ENCODE data around the gene CFAP300.

Gene CFAP300

DNA sequence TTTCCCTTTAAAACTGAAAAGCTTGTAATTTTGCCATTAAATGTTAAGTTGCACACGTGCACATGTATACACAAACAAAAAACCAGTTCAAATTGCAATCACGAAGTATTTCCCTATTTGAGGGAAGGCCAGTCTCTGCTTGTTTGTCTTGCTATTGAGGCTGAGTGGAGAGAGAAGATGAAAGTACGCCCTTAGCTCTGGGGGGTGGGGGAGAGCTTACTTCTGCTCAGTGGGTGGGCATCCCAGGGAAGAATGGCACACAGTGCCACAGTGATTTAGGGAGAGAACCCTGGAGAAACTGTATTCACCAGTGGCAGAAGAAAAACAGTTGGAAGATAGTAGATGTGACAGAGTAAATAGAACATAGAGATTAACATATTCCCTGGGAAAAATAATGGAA, 71.7 kb downstream of the CFAP300 start:
- no peak for DNase-seq
- TF ChIP-seq CTCF (IDR thresholded peaks at IDR 0.05; ENCODE audit: low read depth, low read length), result no peak
- H3K27ac ChIP-seq, result no peak overlapping the region

GRCh38 chr11:102119997-102120396, 72.8 kb downstream of the CFAP300 start:
- H3K27ac ChIP-seq, result no peak overlapping the region
- no peak for TF ChIP-seq CTCF (IDR thresholded peaks at IDR 0.05; ENCODE audit: low read depth, low read length)
- H3K9me3 ChIP-seq (ENCODE audit: severe bottlenecking), result no peaks in the 10 kb centered on the region
- no peaks in the 10 kb centered on the region for H3K36me3 ChIP-seq
- DNase-seq, result no peak
- no peak overlapping the region for H3K4me3 ChIP-seq (ENCODE audit: low read depth, low read length)
- H3K27me3 ChIP-seq (ENCODE audit: insufficient read depth, low read depth, severe bottlenecking), result no peaks in the 10 kb centered on the region

More for the DNA sequence above, 71.7 kb downstream of the CFAP300 start:
- Histone ChIP-seq H3K36me3 (no peaks in the 10 kb centered on the region), H3K4me3 (ENCODE audit: low read depth, low read length) (no peak overlapping the region), H3K27me3 (ENCODE audit: insufficient read depth, low read depth, severe bottlenecking) (no peaks in the 10 kb centered on the region), H3K9me3 (ENCODE audit: severe bottlenecking) (no peaks in the 10 kb centered on the region)

GRCh38 chr11:102120437-102120973, 73.3 kb downstream of the CFAP300 start:
- no peak for DNase-seq
- Histone ChIP-seq H3K27me3 (ENCODE audit: insufficient read depth, low read depth, severe bottlenecking) (no peaks in the 10 kb centered on the region), H3K27ac (no peak overlapping the region), H3K9me3 (ENCODE audit: severe bottlenecking) (no peaks in the 10 kb centered on the region), H3K4me3 (ENCODE audit: low read depth, low read length) (no peak overlapping the region), H3K36me3 (no peaks in the 10 kb centered on the region)
- no peak for TF ChIP-seq CTCF (IDR thresholded peaks at IDR 0.05; ENCODE audit: low read depth, low read length)

- no peak overlapping the region for H3K4me3 ChIP-seq (ENCODE audit: low read depth, low read length)
- H3K27ac ChIP-seq, result no peak overlapping the region
- no peak for TF ChIP-seq CTCF (IDR thresholded peaks at IDR 0.05; ENCODE audit: low read depth, low read length)
- no peak for DNase-seq
- no peaks in the 10 kb centered on the region for H3K36me3 ChIP-seq
- H3K27me3 ChIP-seq (ENCODE audit: insufficient read depth, low read depth, severe bottlenecking), result no peaks in the 10 kb centered on the region
- no peaks in the 10 kb centered on the region for H3K9me3 ChIP-seq (ENCODE audit: severe bottlenecking)
These were observed 74.1 kb downstream of the CFAP300 start for GRCh38 chr11:102121329-102121728.
